H1 (cell line): Measurements from ENCODE around the gene REPIN1. TPM values are rescaled to one million over a fixed set of nuclear protein-coding genes. Genes with fewer than 3 reads are reported as not detected.

Source experiments
- CTCF ChIA-PET: fragments of 300-600 bp; sonication (Branson Sonifier 250); formaldehyde crosslinking; loops from one replicate; lab custom pipeline; 2021; ENCODE audit not compliant: partially characterized antibody; lab: Charles Lee
- POLR2A ChIA-PET: fragments of 300-600 bp; sonication (Branson Sonifier 250); formaldehyde crosslinking; loops from one replicate; lab custom pipeline; 2021; ENCODE audit warnings: inconsistent platforms; ENCODE audit not compliant: partially characterized antibody; lab: Charles Lee
- DNase-seq, 2 experiments: peaks; one replicate each; pipeline versions ENCODE4 v3.0.0 to v3.0.0-alpha.2; 2010 to 2022; ENCODE audit warnings: low spot score in 2 of 2, low read depth in 1 of 2, mixed read lengths in 1 of 2
- FAIRE-seq: peaks from 2 replicates; lab custom pipeline; 2011; peaks lifted over from hg19 to GRCh38; lab: Jason Lieb, UNC
- H2AFZ ChIP-seq: 2 replicates; pipeline ENCODE4 v1.8.1; 2012; ENCODE audit warnings: low read length, inconsistent platforms
- H2AK5ac ChIP-seq: 2 replicates; pipeline ENCODE4 v1.6.1; 2013; ENCODE audit warnings: low read depth, low read length
- H2BK120ac ChIP-seq: replicated peaks from 2 replicates; pipeline ENCODE3; 2013; ENCODE audit warnings: low read depth, low read length, inconsistent platforms
- H2BK12ac ChIP-seq: 2 replicates; pipeline ENCODE4 v1.6.1; 2013; ENCODE audit warnings: low read depth, low read length
- H2BK15ac ChIP-seq: 2 replicates; pipeline ENCODE4 v1.6.1; 2013; ENCODE audit warnings: low read length
- H2BK20ac ChIP-seq: 2 replicates; pipeline ENCODE4 v1.6.1; 2013; ENCODE audit warnings: low read length
- H2BK5ac ChIP-seq: 2 replicates; pipeline ENCODE4 v1.6.1; 2013; ENCODE audit warnings: low read depth, low read length
- H3K14ac ChIP-seq: 2 replicates; pipeline ENCODE4 v1.6.1; 2013; ENCODE audit warnings: inconsistent platforms; ENCODE audit not compliant: insufficient read length
- H3K18ac ChIP-seq: 2 replicates; pipeline ENCODE4 v1.6.1; 2013; ENCODE audit warnings: low read length; ENCODE audit errors: extremely low read depth
- H3K23ac ChIP-seq: 2 replicates; pipeline ENCODE4 v1.6.1; 2013; ENCODE audit warnings: inconsistent platforms; ENCODE audit not compliant: insufficient read length
- H3K23me2 ChIP-seq: 2 replicates; pipeline ENCODE4 v1.6.1; 2013; ENCODE audit warnings: low read depth, low read length
- H3K27ac ChIP-seq: 2 replicates; pipeline ENCODE4 v1.6.1; 2011; ENCODE audit warnings: low read depth, low read length, inconsistent platforms
- H3K27me3 ChIP-seq, 4 experiments: replicated peaks in 1 of 4; 1 replicate in 1 of 4; 2 replicates in 3 of 4; pipeline versions ENCODE4 v1.6.1 to v1.8.1; 2011 to 2013; ENCODE audit warnings: low read length in 3 of 4, mild to moderate bottlenecking in 3 of 4, inconsistent platforms in 2 of 4, mixed read lengths in 2 of 4, moderate library complexity in 1 of 4; ENCODE audit not compliant: control insufficient read depth in 3 of 4, insufficient read depth in 3 of 4; ENCODE audit errors: extremely low read depth in 1 of 4
- H3K36me3 ChIP-seq, 4 experiments: 2 replicates each; pipeline versions ENCODE4 v1.6.1 to v1.8.1; 2011 to 2013; ENCODE audit warnings: mild to moderate bottlenecking in 4 of 4, low read length in 3 of 4, moderate library complexity in 2 of 4, control low read depth in 1 of 4, inconsistent platforms in 1 of 4; ENCODE audit not compliant: insufficient read depth in 4 of 4, control insufficient read depth in 2 of 4
- H3K4ac ChIP-seq: replicated peaks from 2 replicates; pipeline ENCODE3; 2013; ENCODE audit warnings: low read length, low read depth, mixed read lengths, inconsistent platforms; ENCODE audit not compliant: insufficient read length
- H3K4me1 ChIP-seq, 4 experiments: replicated peaks in 1 of 4; 1 replicate in 1 of 4; 2 replicates in 3 of 4; pipeline versions ENCODE4 v1.6.1 to v1.8.1; 2011 to 2013; ENCODE audit warnings: low read length in 3 of 4, inconsistent platforms in 2 of 4, mixed read lengths in 1 of 4; ENCODE audit not compliant: insufficient read depth in 4 of 4, control insufficient read depth in 3 of 4
- H3K4me2 ChIP-seq, 2 experiments: 2 replicates each; pipeline versions ENCODE4 v1.6.1 to v1.8.1; 2011 to 2013; ENCODE audit warnings: low read depth in 2 of 2, low read length in 2 of 2, control low read depth in 1 of 2, inconsistent platforms in 1 of 2, mild to moderate bottlenecking in 1 of 2; ENCODE audit not compliant: insufficient read depth in 1 of 2
- H3K4me3 ChIP-seq, 4 experiments: fragments of 200-600, 300-600 bp in 1 of 4; sonication (generic), shearing (Covaris generic), sonication (Bioruptor Twin) in 1 of 4; 2 replicates each; pipeline versions ENCODE4 v1.5.1 to v1.8.1; 2011 to 2016; ENCODE audit warnings: low read length in 4 of 4, low read depth in 3 of 4, control low read depth in 2 of 4, inconsistent platforms in 2 of 4, mild to moderate bottlenecking in 2 of 4, mixed read lengths in 1 of 4, moderate library complexity in 1 of 4; ENCODE audit not compliant: insufficient read depth in 2 of 4; ENCODE audit errors: extremely low read depth in 1 of 4
- H3K56ac ChIP-seq: replicated peaks from 2 replicates; pipeline ENCODE3; 2013; ENCODE audit warnings: low read depth, mild to moderate bottlenecking, mixed read lengths, low read length, inconsistent platforms; ENCODE audit not compliant: insufficient read length
- H3K79me1 ChIP-seq: 2 replicates; pipeline ENCODE4 v1.6.1; 2013; ENCODE audit warnings: low read depth, low read length, control low read depth
- H3K79me2 ChIP-seq, 2 experiments: 2 replicates each; pipeline versions ENCODE4 v1.6.1 to v1.8.1; 2012 to 2013; ENCODE audit warnings: low read length in 2 of 2, mild to moderate bottlenecking in 2 of 2, inconsistent platforms in 1 of 2; ENCODE audit not compliant: insufficient read depth in 2 of 2, control insufficient read depth in 1 of 2
- H3K9ac ChIP-seq, 4 experiments: replicated peaks in 1 of 4; 1 replicate in 1 of 4; 2 replicates in 3 of 4; pipeline versions ENCODE4 v1.6.1 to v1.8.1; 2011 to 2013; ENCODE audit warnings: low read depth in 3 of 4, low read length in 3 of 4, control low read depth in 2 of 4, mild to moderate bottlenecking in 2 of 4, moderate library complexity in 2 of 4, inconsistent platforms in 1 of 4; ENCODE audit errors: extremely low read depth in 1 of 4
- H3K9me3 ChIP-seq, 2 experiments: 2 replicates each; pipeline versions ENCODE4 v1.6.1 to v1.8.1; 2012 to 2013; ENCODE audit warnings: mild to moderate bottlenecking in 2 of 2, moderate library complexity in 2 of 2, control low read depth in 1 of 2, inconsistent platforms in 1 of 2, low read depth in 1 of 2, low read length in 1 of 2, mixed read lengths in 1 of 2; ENCODE audit not compliant: insufficient read depth in 2 of 2
- H4K20me1 ChIP-seq, 2 experiments: replicated peaks in 1 of 2; 2 replicates each; pipeline versions ENCODE3 to v1.8.1; 2011 to 2013; ENCODE audit warnings: inconsistent platforms in 2 of 2, low read length in 2 of 2, mild to moderate bottlenecking in 1 of 2; ENCODE audit not compliant: insufficient read depth in 2 of 2, control insufficient read depth in 1 of 2
- H4K5ac ChIP-seq: 2 replicates; pipeline ENCODE4 v1.6.1; 2013; ENCODE audit warnings: low read length, low read depth, mixed read lengths, inconsistent platforms; ENCODE audit not compliant: insufficient read length
- H4K8ac ChIP-seq: 2 replicates; pipeline ENCODE4 v1.8.0; 2013; ENCODE audit warnings: mild to moderate bottlenecking, moderate library complexity, low read length, inconsistent platforms; ENCODE audit not compliant: insufficient read depth; ENCODE audit errors: extremely low read depth
- H4K91ac ChIP-seq: replicated peaks from 2 replicates; pipeline ENCODE3; 2013; ENCODE audit warnings: low read length, mixed read lengths, inconsistent platforms; ENCODE audit not compliant: insufficient read length
- ATF2 ChIP-seq: IDR thresholded peaks from 2 replicates; pipeline ENCODE4 v1.6.1; 2012; ENCODE audit warnings: low read length, inconsistent platforms
- GTF2F1 ChIP-seq: IDR thresholded peaks from 2 replicates; pipeline ENCODE4 v1.6.1; 2012; ENCODE audit warnings: low read depth, low read length, improper control_type of control experiment, borderline replicate concordance
- NANOG ChIP-seq: IDR thresholded peaks from 2 replicates; pipeline ENCODE4 v1.6.1; 2011; ENCODE audit warnings: low read length, low read depth, mild to moderate bottlenecking, inconsistent platforms; ENCODE audit not compliant: insufficient read depth, poor library complexity, severe bottlenecking
- TEAD4 ChIP-seq: IDR thresholded peaks from 2 replicates; pipeline ENCODE4 v1.6.1; 2012; ENCODE audit warnings: low read depth, low read length, inconsistent platforms, mixed read lengths
- USF2 ChIP-seq: IDR thresholded peaks from 2 replicates; pipeline ENCODE4 v1.6.1; 2011; ENCODE audit warnings: low read length, improper control_type of control experiment
- ZNF274 ChIP-seq: IDR thresholded peaks from 2 replicates; pipeline ENCODE4 v1.7.0; 2012; ENCODE audit warnings: low read length, borderline replicate concordance; ENCODE audit errors: extremely low read depth
- WGBS, 2 experiments: shearing (Covaris generic) in 1 of 2; methylation state at CpG; one replicate each; pipeline versions ENCODE4 v1.1.6 to v1.1.7; 2013 to 2015; ENCODE audit warnings: low lambda C conversion rate in 2 of 2, mixed read lengths in 2 of 2, inconsistent platforms in 1 of 2, low coverage in 1 of 2, missing lambda C conversion rate in 1 of 2; ENCODE audit not compliant: insufficient replicate concordance in 2 of 2, insufficient coverage in 1 of 2, insufficient read length in 1 of 2; ENCODE audit errors: extremely low coverage in 1 of 2, missing lambda C conversion rate in 1 of 2; 5-methylcytosine and 5-hydroxymethylcytosine counted together
- polyA plus RNA-seq, 7 experiments: library from polyadenylated mRNA; depleted of rRNA in 3 of 7; stranded (reverse) in 5 of 7; unstranded in 2 of 7; fragments of >200 nt in 5 of 7; fragments of 200-250 nt in 2 of 7; gene quantifications; 1 replicate in 5 of 7; 2 replicates in 1 of 7; 4 replicates in 1 of 7; pipeline versions ENCODE4 v1.2.1 to v1.2.3, GENCODE V29; 2011 to 2013; ENCODE audit warnings: missing spikeins in 2 of 7, mixed read lengths in 2 of 7
- total RNA-seq: library from RNA; stranded (reverse); fragmentation: NEBNext Ultra II Directional; extraction: Animal tissue kit (Norgen Biotek cat#: 25700); gene quantifications from 2 replicates; pipeline ENCODE4 v1.2.1, GENCODE V29; 2021

REPIN1 gene
- total and polyA plus RNA-seq, 2 of the 8 experiments (the other 6 are each of a cell fraction or from before 2014, with no cell fraction given) = 98.6 to 125 TPM

GRCh38 chr7:150367677-150368095, 936 bp upstream of the REPIN1 start:
- Histone ChIP-seq H3K4me1 (peaks cover 7 to 26% (median 13%) of the 10 kb centered on the region in 4 experiments), H4K5ac (no peak overlapping the region), H2AFZ (no peak overlapping the region), H3K79me2 (peaks cover 7 to 37% of the 10 kb centered on the region in 2 experiments; a peak in 3 of 4 replicates), H3K36me3 (peaks cover 4 to 29% (median 19%) of the 10 kb centered on the region in 4 experiments; a peak in 7 of 8 replicates), H2BK15ac (no peak overlapping the region), H3K9me3 (no peaks in the 10 kb centered on the region), H4K20me1 (peaks cover 2 to 7% of the 10 kb centered on the region in 2 experiments), H2BK5ac (0 out of 2 replicates have a peak overlapping the region, but pooled peaks have one; percentile 46), H3K4me2 (peak overlapping the region; percentile 92 to 99), H3K23me2 (peaks cover 11% of the 10 kb centered on the region; the same call in 1 of the 2 replicates), H3K4ac (peak overlapping the region; percentile 5), H3K14ac (no peak overlapping the region), H4K91ac (peak overlapping the region; percentile 29), H2BK12ac (no peak overlapping the region), H3K23ac (no peak overlapping the region), H2AK5ac (no peak overlapping the region), H3K79me1 (peaks cover 11% of the 10 kb centered on the region), H3K18ac (peak overlapping the region; percentile 89), H3K4me3 (peak overlapping the region; percentile 63 to 78 (median 69); a peak in 5 of 8 replicates), H3K56ac (peak overlapping the region; percentile 70), H3K9ac (peak overlapping the region in 2 of 4 experiments; percentile 84 to 85; a peak in 4 of 7 replicates), H2BK120ac (no peak overlapping the region), H3K27me3 (no peaks in the 10 kb centered on the region), H3K27ac (peak overlapping the region; percentile 95; the same call in 1 of the 2 replicates), H4K8ac (peak overlapping the region; percentile 97), H2BK20ac (no peak overlapping the region)
- FAIRE-seq (no peak), DNase-seq (no peak)
- ChIA-PET POLR2A (interaction anchor here (1.1 to 8.6 kb wide), 12 partner anchors 8 to 68 kb away, joined by 3 to 230 read pairs (median 16); partner anchors contain the start of gene RARRES2), CTCF (interaction anchor here (1.0 to 5.6 kb wide), 2 partner anchors 11 to 18 kb away, joined by 4 to 32 read pairs; no protein-coding TSS in a partner anchor)
- TF ChIP-seq USF2 (no peak), ZNF274 (no peak), NANOG (no peak), ATF2 (no peak), GTF2F1 (no peak), TEAD4 (no peak)
- WGBS, 2 experiments = 78% methylated on average over 8 of the region's 8 CpGs; no CpG with 5 or more reads in 1 of the 2 experiments
